ENCODE measurements around the gene PHTF1.

Gene PHTF1

GRCh38 chr1:113662101-113662500, 97.2 kb downstream of the PHTF1 start:
- no peak for FAIRE-seq

- FAIRE-seq, result no peak
Measured at GRCh38 chr1:113660088-113660487, 99.2 kb downstream of the PHTF1 start.

- FAIRE-seq, result no peak
Measured at GRCh38 chr1:113659556-113659955, 99.7 kb downstream of the PHTF1 start.

- no peak for FAIRE-seq
Measured at GRCh38 chr1:113659035-113659434, 100.3 kb downstream of the PHTF1 start.

- no peak for FAIRE-seq
Measured at GRCh38 chr1:113657556-113658063, 101.7 kb downstream of the PHTF1 start.

GRCh38 chr1:113657126-113657525, 102.2 kb downstream of the PHTF1 start:
- FAIRE-seq, result no peak

GRCh38 chr1:113654883-113655282, 104.4 kb downstream of the PHTF1 start:
- FAIRE-seq, result no peak

GRCh38 chr1:113653741-113654140, 105.5 kb downstream of the PHTF1 start:
- no peak for FAIRE-seq

- FAIRE-seq, result no peak
Measured at GRCh38 chr1:113652771-113653170, 106.5 kb downstream of the PHTF1 start.

- no peak for FAIRE-seq
Measured at GRCh38 chr1:113648478-113648877, 110.8 kb downstream of the PHTF1 start.

GRCh38 chr1:113647164-113647563, 112.1 kb downstream of the PHTF1 start:
- FAIRE-seq, result no peak
